Stromal cell of bone marrow (primary cell): ENCODE data around the gene RUNX1.

Experiments used
- DNase-seq: peaks from one replicate; pipeline ENCODE4 v3.0.0-alpha.2; 2012; ENCODE audit warnings: low read depth

The RUNX1 gene

GRCh38 chr21:34880401-34880800, 168.7 kb downstream of the RUNX1 start:
- DNase-seq: no peak

GRCh38 chr21:34878940-34879339, 170.2 kb downstream of the RUNX1 start:
- DNase-seq: no peak

GRCh38 chr21:34878501-34878900, 170.6 kb downstream of the RUNX1 start:
- no peak for DNase-seq

- DNase-seq: no peak
These were observed 171.5 kb downstream of the RUNX1 start for GRCh38 chr21:34877485-34878128.

DNA sequence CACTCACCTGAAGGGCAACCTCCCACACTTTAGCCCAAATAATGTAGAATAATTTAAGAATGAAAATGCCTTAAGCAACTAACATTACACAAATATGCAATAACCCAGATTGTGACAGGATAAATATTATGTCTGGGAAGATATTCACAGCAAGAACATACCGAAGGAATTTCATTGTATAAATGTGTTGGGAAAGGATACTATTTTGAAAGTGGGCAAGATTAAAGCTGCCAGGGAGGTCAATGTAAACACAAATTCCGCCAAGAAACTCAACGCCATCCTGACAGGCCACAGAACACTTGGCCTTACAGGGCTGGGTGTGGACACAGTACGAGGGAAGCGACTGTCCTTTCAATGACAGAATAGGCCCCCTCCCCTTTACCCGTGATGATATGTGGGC, 173.3 kb downstream of the RUNX1 start:
- no peak for DNase-seq

DNA sequence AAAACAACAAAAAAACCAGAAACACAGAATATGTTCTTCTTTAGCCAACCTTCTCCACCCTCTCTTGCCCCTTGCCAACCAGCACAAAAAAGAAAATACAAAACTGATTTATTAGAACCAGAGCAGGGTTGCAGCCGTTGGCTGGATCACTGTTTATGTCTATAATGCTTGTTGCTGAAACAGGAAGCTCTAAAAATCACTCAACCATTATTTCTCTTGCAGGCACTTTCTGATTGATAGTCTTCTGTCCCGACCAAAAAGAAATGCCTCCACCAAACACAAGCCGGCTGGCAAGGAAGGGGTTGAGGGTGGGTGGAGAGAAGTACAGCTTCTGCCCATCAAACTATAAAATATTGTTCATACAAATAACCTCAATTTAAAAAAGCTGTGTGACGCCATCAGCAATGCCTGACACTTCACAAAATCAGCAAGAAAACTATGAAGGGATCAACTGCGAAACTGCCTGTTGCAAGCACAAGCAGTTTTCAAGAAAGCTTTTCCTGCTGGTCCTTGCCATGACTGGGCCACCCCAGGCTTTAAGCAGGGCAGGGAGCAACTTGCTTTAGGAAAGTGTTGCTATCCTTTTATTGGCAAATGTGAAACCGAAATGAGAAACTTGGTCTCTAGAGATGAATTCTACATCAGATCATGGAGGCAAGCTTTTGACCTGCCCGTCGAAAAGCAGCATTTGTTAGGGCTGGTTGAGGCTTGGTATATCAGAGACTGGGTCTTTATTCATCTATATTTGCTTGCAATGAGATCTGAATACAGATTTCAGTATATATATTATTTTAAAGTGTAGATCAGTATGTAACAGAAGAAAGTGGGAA, 174.2 kb downstream of the RUNX1 start:
- no peak for DNase-seq

- DNase-seq: no peak
These were observed 177.8 kb downstream of the RUNX1 start for GRCh38 chr21:34871026-34871908.

- no peak for DNase-seq
These were observed 178.9 kb downstream of the RUNX1 start for GRCh38 chr21:34870246-34870645.

DNA sequence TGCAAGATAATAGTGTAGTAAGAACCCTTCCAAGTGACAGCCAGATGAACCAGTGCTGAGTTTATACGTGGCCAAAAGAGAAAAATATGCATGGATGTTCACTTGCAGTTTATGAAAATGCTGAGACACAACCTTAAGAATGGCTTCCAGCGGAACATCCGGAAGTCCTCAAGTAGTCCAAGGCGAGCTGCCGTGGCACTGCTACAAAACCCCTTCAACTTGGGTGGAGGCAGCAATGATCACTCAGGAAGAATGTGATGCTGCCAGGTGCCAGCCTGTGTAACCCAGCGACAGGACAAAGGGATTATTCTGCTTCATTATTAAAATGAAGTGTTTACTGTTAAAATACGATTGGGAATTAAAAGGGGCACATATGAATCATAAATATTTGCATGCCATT, 179.6 kb downstream of the RUNX1 start:
- no peak for DNase-seq

DNA sequence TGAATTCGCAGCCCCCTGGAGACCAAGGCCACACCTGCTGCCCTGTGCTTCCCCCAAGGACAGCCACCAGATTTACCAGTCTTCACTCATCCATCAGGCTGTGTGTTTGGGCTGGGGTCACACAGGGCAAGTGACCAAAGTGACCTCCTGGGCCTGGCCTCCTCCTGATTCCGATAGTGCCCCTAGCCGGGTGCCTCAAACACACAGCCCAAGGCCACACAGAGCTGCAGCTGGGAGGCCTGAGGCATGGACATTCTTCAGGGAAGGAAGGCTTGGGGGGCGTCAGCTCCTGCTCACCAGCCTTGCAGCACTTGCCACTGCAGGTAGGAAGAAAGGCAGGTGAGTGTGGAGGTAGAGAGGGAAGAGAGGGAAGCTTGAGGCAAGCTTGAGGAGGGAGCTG, 181.3 kb downstream of the RUNX1 start:
- DNase-seq: no peak

- no peak for DNase-seq
These were observed 183.5 kb downstream of the RUNX1 start for GRCh38 chr21:34865400-34866241.

- DNase-seq: no peak
These were observed 184.5 kb downstream of the RUNX1 start for GRCh38 chr21:34864370-34865149.

DNA sequence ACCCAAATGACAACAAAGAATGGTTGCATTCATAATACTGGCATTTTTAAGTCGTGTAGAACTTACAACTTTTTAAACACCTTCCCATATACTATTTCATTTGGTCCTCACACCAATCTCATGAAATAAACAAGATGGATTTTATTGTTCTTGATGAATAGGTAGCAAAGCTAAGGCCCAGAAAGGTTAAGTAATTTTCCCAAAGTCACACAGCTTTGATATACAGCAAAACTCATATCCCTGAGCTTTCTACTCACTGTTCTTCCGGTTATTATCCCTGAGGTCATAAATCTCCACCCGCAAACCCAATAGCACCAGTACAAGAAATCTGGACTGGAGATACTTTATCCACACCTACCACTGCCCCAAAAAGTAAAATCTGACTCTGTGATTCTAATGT, 186.2 kb downstream of the RUNX1 start:
- no peak for DNase-seq

GRCh38 chr21:34861258-34861657, 187.8 kb downstream of the RUNX1 start:
- DNase-seq: no peak

GRCh38 chr21:34859976-34860653, 189.0 kb downstream of the RUNX1 start:
- DNase-seq: no peak

DNA sequence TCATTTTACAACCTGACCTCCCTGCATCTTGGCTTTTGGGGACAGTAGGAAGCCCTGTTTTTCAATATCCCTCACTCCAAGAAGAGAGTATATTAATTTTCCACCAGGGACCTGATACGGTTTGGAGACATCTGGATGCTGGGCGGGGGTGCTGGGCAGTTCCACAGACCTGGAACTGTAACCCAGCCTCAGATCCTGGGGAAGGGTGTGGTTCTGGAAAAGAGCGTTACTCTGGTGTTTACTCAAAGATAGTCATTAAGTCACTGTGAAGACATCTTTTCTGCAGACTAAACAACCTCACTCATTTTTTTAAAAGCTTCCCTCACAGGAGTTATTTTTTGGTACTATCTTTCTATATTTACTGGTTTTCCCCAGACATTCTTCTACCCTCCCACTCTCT, 190.5 kb downstream of the RUNX1 start:
- no peak for DNase-seq

GRCh38 chr21:34857874-34858273, 191.2 kb downstream of the RUNX1 start:
- no peak for DNase-seq

GRCh38 chr21:34857122-34857713, 191.9 kb downstream of the RUNX1 start:
- DNase-seq: no peak

- DNase-seq: no peak
These were observed 196.7 kb downstream of the RUNX1 start for GRCh38 chr21:34852448-34852847.

- no peak for DNase-seq
These were observed 198.9 kb downstream of the RUNX1 start for GRCh38 chr21:34850166-34850690.
